ENCODE measurements around the gene TMEM132D.

The TMEM132D gene

GRCh38 chr12:129534966-129535750, 368.7 kb downstream of the TMEM132D start:
- DNase-seq (ENCODE audit: low spot score) = no peak

GRCh38 chr12:129532707-129533499, 370.9 kb downstream of the TMEM132D start:
- no peak for DNase-seq (ENCODE audit: low spot score)

GRCh38 chr12:129532082-129532481, 371.7 kb downstream of the TMEM132D start:
- no peak for DNase-seq (ENCODE audit: low spot score)

GRCh38 chr12:129530984-129531383, 372.8 kb downstream of the TMEM132D start:
- no peak for DNase-seq (ENCODE audit: low spot score)

- no peak for DNase-seq (ENCODE audit: low spot score)
Observed at GRCh38 chr12:129530517-129530916, 373.3 kb downstream of the TMEM132D start.

- no peak for DNase-seq (ENCODE audit: low spot score)
Observed at GRCh38 chr12:129527506-129527905, 376.3 kb downstream of the TMEM132D start.

- DNase-seq (ENCODE audit: low spot score) = no peak
Observed at GRCh38 chr12:129523621-129524020, 380.2 kb downstream of the TMEM132D start.

GRCh38 chr12:129520739-129521138, 383.1 kb downstream of the TMEM132D start:
- no peak for DNase-seq (ENCODE audit: low spot score)

GRCh38 chr12:129503802-129504201, 400.0 kb downstream of the TMEM132D start:
- DNase-seq (ENCODE audit: low spot score) = no peak

- DNase-seq (ENCODE audit: low spot score) = no peak
Observed at GRCh38 chr12:129496226-129496625, 407.6 kb downstream of the TMEM132D start.

- DNase-seq (ENCODE audit: low spot score) = no peak
Observed at GRCh38 chr12:129494766-129495165, 409.1 kb downstream of the TMEM132D start.

GRCh38 chr12:129494260-129494659, 409.6 kb downstream of the TMEM132D start:
- DNase-seq (ENCODE audit: low spot score) = no peak

GRCh38 chr12:129489100-129489676, 414.6 kb downstream of the TMEM132D start:
- no peak for DNase-seq (ENCODE audit: low spot score)

GRCh38 chr12:129486931-129487330, 416.9 kb downstream of the TMEM132D start:
- DNase-seq (ENCODE audit: low spot score) = no peak

GRCh38 chr12:129483111-129483893, 420.5 kb downstream of the TMEM132D start:
- no peak for DNase-seq (ENCODE audit: low spot score)

GRCh38 chr12:129481921-129482320, 421.9 kb downstream of the TMEM132D start:
- DNase-seq (ENCODE audit: low spot score) = no peak

GRCh38 chr12:129470196-129470595, 433.6 kb downstream of the TMEM132D start:
- no peak for DNase-seq (ENCODE audit: low spot score)

GRCh38 chr12:129467726-129468125, 436.1 kb downstream of the TMEM132D start:
- DNase-seq (ENCODE audit: low spot score) = no peak

GRCh38 chr12:129467289-129467688, 436.5 kb downstream of the TMEM132D start:
- DNase-seq (ENCODE audit: low spot score) = no peak

GRCh38 chr12:129466499-129466898, 437.3 kb downstream of the TMEM132D start:
- DNase-seq (ENCODE audit: low spot score) = no peak

GRCh38 chr12:129459886-129460285, 443.9 kb downstream of the TMEM132D start:
- DNase-seq (ENCODE audit: low spot score) = no peak

GRCh38 chr12:129446696-129447095, 457.1 kb downstream of the TMEM132D start:
- no peak for DNase-seq (ENCODE audit: low spot score)
